Fibroblast of villous mesenchyme (primary cell): ENCODE results near the gene LCLAT1. TPM values are rescaled to one million over a fixed set of nuclear protein-coding genes. Genes with fewer than 3 reads are reported as not detected.

Experiments
- DNase-seq: peaks from one replicate; pipeline ENCODE4 v3.0.0-alpha.2; 2010; ENCODE audit warnings: low read depth
- H3K4me3 ChIP-seq: 2 replicates; pipeline ENCODE4 v1.5.1; 2011; ENCODE audit warnings: low read depth, mild to moderate bottlenecking, low read length
- CTCF ChIP-seq: IDR thresholded peaks from 2 replicates; pipeline ENCODE4 v1.5.1; 2012; ENCODE audit warnings: low read depth, mild to moderate bottlenecking, low read length; ENCODE audit not compliant: insufficient read depth
- total RNA-seq: library from RNA; depleted of rRNA; stranded (reverse); fragments of >200 nt; gene quantifications from 2 replicates; pipeline ENCODE4 v1.2.3, GENCODE V29; 2012

Gene LCLAT1
- total RNA-seq, 1 donor, result 50.1 TPM

GRCh38 chr2:30627151-30627550 is 180.1 kb downstream of the LCLAT1 start:
- no peak overlapping the region for H3K4me3 ChIP-seq
- no peak for TF ChIP-seq CTCF
- DNase-seq, result no peak

- peak; percentile 17 for DNase-seq
- no peak for TF ChIP-seq CTCF
- no peak overlapping the region for H3K4me3 ChIP-seq
Measured at GRCh38 chr2:30628341-30628740, 181.3 kb downstream of the LCLAT1 start.

- DNase-seq, result peak; percentile 45
Measured at GRCh38 chr2:30629866-30630265, 182.8 kb downstream of the LCLAT1 start.

GRCh38 chr2:30631051-30631671 is 184.1 kb downstream of the LCLAT1 start:
- no peak overlapping the region for H3K4me3 ChIP-seq
- DNase-seq, result no peak
- no peak for TF ChIP-seq CTCF

More at GRCh38 chr2:30629866-30630265, 182.8 kb downstream of the LCLAT1 start:
- H3K4me3 ChIP-seq, result no peak overlapping the region
- no peak for TF ChIP-seq CTCF

- no peak for TF ChIP-seq CTCF
- H3K4me3 ChIP-seq, result no peak overlapping the region
Measured at GRCh38 chr2:30633039-30633438, 186.0 kb downstream of the LCLAT1 start.

GRCh38 chr2:30636311-30636710 is 189.3 kb downstream of the LCLAT1 start:
- no peak for TF ChIP-seq CTCF
- DNase-seq, result no peak
- no peak overlapping the region for H3K4me3 ChIP-seq

More at GRCh38 chr2:30633039-30633438, 186.0 kb downstream of the LCLAT1 start:
- DNase-seq, result no peak

GRCh38 chr2:30639836-30640235 is 192.8 kb downstream of the LCLAT1 start:
- TF ChIP-seq CTCF, result no peak
- DNase-seq, result no peak
- H3K4me3 ChIP-seq, result no peak overlapping the region
